OCI-LY1 (cell line): Measurements from ENCODE around the gene FTSJ1.

ENCODE experiments used
- H2AFZ ChIP-seq: fragments of 200-600 bp; sonication (generic), shearing (Covaris generic); 2 replicates; pipeline ENCODE4 v1.6.0; 2014; ENCODE audit warnings: antibody characterized with exemption, mild to moderate bottlenecking, low read length
- H3F3A ChIP-seq: fragments of 200-600 bp; sonication (generic), shearing (Covaris generic); 2 replicates; pipeline ENCODE4 v1.6.0; 2014; ENCODE audit warnings: mild to moderate bottlenecking, antibody characterized with exemption, low read length, moderate library complexity; ENCODE audit not compliant: insufficient read depth
- H3K27ac ChIP-seq: fragments of 200-600 bp; sonication (generic); 2 replicates; pipeline ENCODE4 v1.5.1; 2014; ENCODE audit warnings: low read length, mixed run types, mild to moderate bottlenecking, low read depth; ENCODE audit not compliant: poor library complexity, severe bottlenecking
- H3K27me3 ChIP-seq: fragments of 200-600 bp; sonication (generic); 2 replicates; pipeline ENCODE4 v1.6.0; 2014; ENCODE audit warnings: antibody characterized with exemption, mild to moderate bottlenecking, low read length, moderate library complexity; ENCODE audit not compliant: insufficient read depth
- H3K36me3 ChIP-seq: fragments of 200-600 bp; sonication (generic); 2 replicates; pipeline ENCODE4 v1.6.1; 2014; ENCODE audit warnings: mild to moderate bottlenecking, antibody characterized with exemption, low read length, moderate library complexity, mixed read lengths; ENCODE audit not compliant: insufficient read depth
- H3K4me1 ChIP-seq: fragments of 200-600 bp; sonication (generic); 2 replicates; pipeline ENCODE4 v1.5.1; 2014; ENCODE audit warnings: mild to moderate bottlenecking, low read length, moderate library complexity; ENCODE audit not compliant: insufficient read depth, severe bottlenecking
- H3K4me2 ChIP-seq: fragments of 200-600 bp; sonication (generic), shearing (Covaris generic); 2 replicates; pipeline ENCODE4 v1.6.1; 2014; ENCODE audit warnings: low read length
- H3K4me3 ChIP-seq: fragments of 200-600 bp; sonication (generic); 2 replicates; pipeline ENCODE4 v1.5.1; 2014; ENCODE audit warnings: low read length, low read depth, mild to moderate bottlenecking, mixed read lengths; ENCODE audit not compliant: poor library complexity, severe bottlenecking
- H3K79me2 ChIP-seq: fragments of 200-600 bp; shearing (Covaris generic); 2 replicates; pipeline ENCODE4 v1.6.1; 2016; ENCODE audit warnings: mixed run types, low read length, mixed read lengths; ENCODE audit not compliant: insufficient read depth
- H3K9ac ChIP-seq: fragments of 200-600 bp; sonication (generic), shearing (Covaris generic); 2 replicates; pipeline ENCODE4 v1.6.1; 2014; ENCODE audit warnings: mild to moderate bottlenecking, low read length, mixed read lengths
- H3K9me2 ChIP-seq: fragments of 200-600 bp; sonication (generic), shearing (Covaris generic); 2 replicates; pipeline ENCODE4 v1.6.1; 2014; ENCODE audit warnings: low read depth, mild to moderate bottlenecking, low read length, mixed read lengths
- H3K9me3 ChIP-seq: fragments of 200-600 bp; shearing (Covaris generic); 2 replicates; pipeline ENCODE4 v1.6.1; 2014; ENCODE audit warnings: low read length, mixed read lengths
- H4K20me1 ChIP-seq: fragments of 200-600 bp; sonication (generic), shearing (Covaris generic); 2 replicates; pipeline ENCODE4 v1.6.0; 2016; ENCODE audit warnings: mild to moderate bottlenecking, low read length; ENCODE audit not compliant: insufficient read depth
- EZH2 ChIP-seq: fragments of 200-600 bp; sonication (generic), shearing (Covaris generic); IDR thresholded peaks from 2 replicates; pipeline ENCODE4 v1.8.0; 2017; ENCODE audit warnings: borderline replicate concordance, mixed run types, mild to moderate bottlenecking, antibody characterized with exemption, low read length, moderate library complexity, mixed read lengths
- TF ChIP-seq, protein P1 (sequence below): fragments of 200-600 bp; sonication (generic), shearing (Covaris generic); IDR thresholded peaks from 2 replicates; pipeline ENCODE4 v1.5.1; 2017; ENCODE audit warnings: mild to moderate bottlenecking, antibody characterized with exemption, low read length, moderate library complexity, mixed read lengths

The FTSJ1 gene

DNA sequence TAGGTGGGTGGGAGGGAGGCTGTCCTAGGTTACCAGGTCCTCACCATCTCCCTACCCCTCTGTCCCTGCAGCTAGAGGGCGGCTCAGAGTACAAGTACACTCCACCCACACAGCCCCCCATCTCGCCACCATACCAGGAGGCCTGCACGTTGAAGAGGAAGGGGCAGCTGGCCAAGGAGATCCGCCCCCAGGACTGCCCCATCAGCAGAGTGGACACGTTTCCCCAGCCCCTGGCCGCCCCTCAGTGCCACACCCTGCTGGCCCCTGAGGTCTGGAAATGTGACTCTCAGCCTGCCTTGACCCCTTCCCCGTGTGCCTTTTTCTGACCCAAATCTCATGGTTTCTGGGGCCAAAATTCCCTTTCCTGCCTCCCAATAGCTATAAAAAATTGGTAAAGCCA is 6.5 kb downstream of the FTSJ1 start:
- Histone ChIP-seq H3K9ac (no peak overlapping the region), H3K79me2 (peaks cover under 1% of the 10 kb centered on the region; the same call in 1 of the 2 replicates), H3K4me1 (no peaks in the 10 kb centered on the region), H3K27ac (no peak overlapping the region), H3K9me2 (no peaks in the 10 kb centered on the region), H3F3A (no peaks in the 10 kb centered on the region), H2AFZ (no peak overlapping the region), H3K4me2 (no peak overlapping the region), H3K27me3 (no peaks in the 10 kb centered on the region), H3K4me3 (no peak overlapping the region), H3K36me3 (peaks cover 32% of the 10 kb centered on the region), H3K9me3 (no peaks in the 10 kb centered on the region), H4K20me1 (no peaks in the 10 kb centered on the region)
- TF ChIP-seq, protein P1, sequence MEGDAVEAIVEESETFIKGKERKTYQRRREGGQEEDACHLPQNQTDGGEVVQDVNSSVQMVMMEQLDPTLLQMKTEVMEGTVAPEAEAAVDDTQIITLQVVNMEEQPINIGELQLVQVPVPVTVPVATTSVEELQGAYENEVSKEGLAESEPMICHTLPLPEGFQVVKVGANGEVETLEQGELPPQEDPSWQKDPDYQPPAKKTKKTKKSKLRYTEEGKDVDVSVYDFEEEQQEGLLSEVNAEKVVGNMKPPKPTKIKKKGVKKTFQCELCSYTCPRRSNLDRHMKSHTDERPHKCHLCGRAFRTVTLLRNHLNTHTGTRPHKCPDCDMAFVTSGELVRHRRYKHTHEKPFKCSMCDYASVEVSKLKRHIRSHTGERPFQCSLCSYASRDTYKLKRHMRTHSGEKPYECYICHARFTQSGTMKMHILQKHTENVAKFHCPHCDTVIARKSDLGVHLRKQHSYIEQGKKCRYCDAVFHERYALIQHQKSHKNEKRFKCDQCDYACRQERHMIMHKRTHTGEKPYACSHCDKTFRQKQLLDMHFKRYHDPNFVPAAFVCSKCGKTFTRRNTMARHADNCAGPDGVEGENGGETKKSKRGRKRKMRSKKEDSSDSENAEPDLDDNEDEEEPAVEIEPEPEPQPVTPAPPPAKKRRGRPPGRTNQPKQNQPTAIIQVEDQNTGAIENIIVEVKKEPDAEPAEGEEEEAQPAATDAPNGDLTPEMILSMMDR: no peak
- no peak for TF ChIP-seq EZH2

DNA sequence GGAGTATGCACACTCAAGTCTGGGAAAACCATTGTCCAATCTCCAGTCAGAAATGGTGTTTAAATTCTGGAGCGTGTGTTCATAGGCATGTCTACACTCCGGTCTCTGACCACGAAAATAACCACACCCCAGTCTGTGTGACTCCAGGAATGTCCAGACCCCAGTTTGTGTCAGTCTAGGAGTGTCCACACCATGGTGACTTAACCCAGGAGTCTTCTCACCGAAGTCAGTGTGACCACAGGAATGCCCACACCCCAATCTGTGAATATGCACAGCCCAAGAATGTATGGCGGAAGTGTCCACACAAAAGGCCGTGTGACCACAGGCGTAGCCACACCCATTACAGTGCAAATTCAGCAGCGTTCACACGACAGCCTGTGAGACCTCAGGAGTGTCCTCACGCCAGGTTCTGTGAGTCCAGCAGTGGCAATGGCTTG is 11.4 kb downstream of the FTSJ1 start:
- Histone ChIP-seq H3K27ac (no peak overlapping the region), H3F3A (no peaks in the 10 kb centered on the region), H3K9ac (no peak overlapping the region)

DNA sequence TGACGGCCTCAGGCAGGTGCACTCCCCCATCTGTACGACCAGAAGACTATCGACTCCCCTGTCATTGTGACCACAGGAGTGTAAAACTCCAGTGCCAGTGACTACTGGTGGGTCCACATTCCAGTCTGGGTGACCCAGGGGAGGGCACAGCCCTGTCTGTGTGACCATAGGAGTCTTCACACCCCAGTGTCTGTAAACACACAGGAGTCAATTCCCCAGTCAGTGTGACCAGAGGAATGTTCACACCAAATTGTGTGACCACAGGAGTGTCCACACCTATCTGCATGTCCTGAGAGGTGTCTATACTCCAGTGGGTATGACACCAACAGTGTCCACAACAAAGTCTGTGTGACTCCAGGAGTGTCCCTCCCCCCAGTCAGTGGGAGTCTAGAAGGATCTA is 12.0 kb downstream of the FTSJ1 start:
- no peak overlapping the region for H3K9ac ChIP-seq
- H3K4me1 ChIP-seq: no peaks in the 10 kb centered on the region
- no peak overlapping the region for H3K27ac ChIP-seq
- TF ChIP-seq, protein P1: no peak
- H4K20me1 ChIP-seq: no peaks in the 10 kb centered on the region
- H3K27me3 ChIP-seq: no peaks in the 10 kb centered on the region
- no peak overlapping the region for H3K4me3 ChIP-seq
- no peak overlapping the region for H3K4me2 ChIP-seq
- peaks cover 4% of the 10 kb centered on the region for H3K36me3 ChIP-seq
- no peaks in the 10 kb centered on the region for H3K9me3 ChIP-seq
- no peaks in the 10 kb centered on the region for H3K79me2 ChIP-seq
- no peaks in the 10 kb centered on the region for H3K9me2 ChIP-seq
- H3F3A ChIP-seq: no peaks in the 10 kb centered on the region
- H2AFZ ChIP-seq: no peak overlapping the region

More for the DNA sequence above, 11.4 kb downstream of the FTSJ1 start:
- Histone ChIP-seq H3K36me3 (peaks cover 11% of the 10 kb centered on the region), H3K9me2 (no peaks in the 10 kb centered on the region), H4K20me1 (no peaks in the 10 kb centered on the region), H3K9me3 (no peaks in the 10 kb centered on the region), H3K4me2 (no peak overlapping the region), H3K4me1 (no peaks in the 10 kb centered on the region), H3K79me2 (no peaks in the 10 kb centered on the region), H3K27me3 (no peaks in the 10 kb centered on the region), H3K4me3 (no peak overlapping the region), H2AFZ (no peak overlapping the region)
- TF ChIP-seq, protein P1: no peak
- no peak for TF ChIP-seq EZH2
